Measurements from ENCODE around the gene PPP4R3A.
"Not testable (repeated sequence)": the region's sequence is repeated elsewhere in the genome, so short reads cannot be mapped to it uniquely, and the experiment has no call there.

PPP4R3A gene

DNA sequence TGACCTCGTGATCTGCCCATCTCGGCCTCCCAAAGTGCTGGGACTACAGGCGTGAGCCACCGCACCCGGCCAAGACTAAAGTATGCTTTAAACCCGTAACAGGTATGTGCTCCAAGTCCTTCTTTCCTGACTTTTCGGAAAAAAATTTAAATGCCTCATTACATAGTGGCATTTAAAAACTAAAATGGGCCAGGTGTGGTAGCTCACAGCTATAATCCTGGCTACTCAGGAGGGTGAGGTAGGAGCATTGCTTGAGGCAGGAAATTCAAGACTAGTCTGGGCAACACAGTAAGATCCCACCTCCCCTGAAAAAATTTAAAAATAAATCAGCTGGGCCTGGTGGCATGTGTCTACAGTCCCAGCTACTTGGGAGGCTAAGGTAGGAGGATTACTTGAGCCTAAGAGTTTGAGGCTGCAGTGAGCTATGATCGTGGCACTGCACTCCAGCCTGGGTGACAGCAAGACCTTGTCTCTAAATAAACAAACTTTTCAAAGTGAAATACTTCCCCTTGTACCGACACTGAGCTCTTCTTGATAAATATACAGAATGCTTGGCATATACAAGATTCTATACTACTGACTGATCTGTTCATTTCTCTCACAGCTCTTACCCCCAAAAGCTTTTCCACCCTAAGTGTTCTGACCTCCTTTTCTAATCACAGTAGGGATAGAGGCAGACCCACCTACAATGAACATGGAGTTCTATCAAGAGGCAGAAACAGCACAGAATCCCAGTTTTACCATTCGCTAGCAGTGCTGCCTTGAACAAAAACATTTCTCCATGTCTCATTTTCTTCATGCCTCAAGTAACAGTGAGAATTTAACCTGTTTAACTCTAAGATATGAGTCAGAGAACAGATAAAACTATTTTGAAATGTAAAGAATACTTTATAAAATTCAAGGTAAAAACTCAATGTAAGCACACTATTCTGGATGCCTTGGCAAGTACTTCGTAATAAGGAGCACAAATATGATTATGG, 7.9 kb downstream of the PPP4R3A start:
- DNase-seq = no peak

DNA sequence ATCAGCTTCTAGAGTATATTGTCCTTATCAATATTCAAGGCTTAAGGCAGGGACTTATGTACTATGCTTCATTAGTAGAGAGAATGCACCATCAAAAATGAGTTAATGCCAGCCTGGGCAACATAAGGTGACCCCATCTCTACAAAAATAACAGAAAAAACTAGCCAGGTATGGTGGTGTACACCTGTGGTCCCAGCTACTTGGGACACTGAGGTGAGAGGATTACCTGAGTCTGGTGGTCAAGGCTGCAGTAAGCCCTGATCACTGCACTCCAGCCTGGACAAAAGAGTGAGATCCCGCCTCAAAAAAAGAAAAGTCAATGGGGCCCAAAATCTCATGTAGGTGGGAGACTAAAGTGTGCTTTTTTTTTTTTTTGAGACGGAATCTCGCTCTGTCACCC, 8.8 kb downstream of the PPP4R3A start:
- DNase-seq = no peak

DNA sequence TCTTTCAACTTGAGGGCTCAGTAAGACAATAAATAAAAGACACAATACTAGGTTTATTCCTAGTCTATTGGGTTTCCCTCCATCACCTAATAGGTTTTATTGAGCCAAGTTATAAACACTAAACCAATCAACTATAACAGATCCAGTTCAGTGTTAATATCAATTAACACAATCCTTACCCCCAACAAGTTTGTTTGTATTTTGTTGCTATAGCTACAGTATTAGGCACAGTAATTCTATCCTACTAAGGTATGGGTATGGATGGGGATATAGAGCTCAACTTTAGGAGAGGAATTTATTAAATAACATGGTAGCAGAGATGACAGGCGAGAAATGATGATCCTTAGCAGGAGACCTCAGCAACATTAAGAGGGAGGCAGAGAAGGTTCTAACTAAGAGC, 13.3 kb downstream of the PPP4R3A start:
- DNase-seq = no peak

DNA sequence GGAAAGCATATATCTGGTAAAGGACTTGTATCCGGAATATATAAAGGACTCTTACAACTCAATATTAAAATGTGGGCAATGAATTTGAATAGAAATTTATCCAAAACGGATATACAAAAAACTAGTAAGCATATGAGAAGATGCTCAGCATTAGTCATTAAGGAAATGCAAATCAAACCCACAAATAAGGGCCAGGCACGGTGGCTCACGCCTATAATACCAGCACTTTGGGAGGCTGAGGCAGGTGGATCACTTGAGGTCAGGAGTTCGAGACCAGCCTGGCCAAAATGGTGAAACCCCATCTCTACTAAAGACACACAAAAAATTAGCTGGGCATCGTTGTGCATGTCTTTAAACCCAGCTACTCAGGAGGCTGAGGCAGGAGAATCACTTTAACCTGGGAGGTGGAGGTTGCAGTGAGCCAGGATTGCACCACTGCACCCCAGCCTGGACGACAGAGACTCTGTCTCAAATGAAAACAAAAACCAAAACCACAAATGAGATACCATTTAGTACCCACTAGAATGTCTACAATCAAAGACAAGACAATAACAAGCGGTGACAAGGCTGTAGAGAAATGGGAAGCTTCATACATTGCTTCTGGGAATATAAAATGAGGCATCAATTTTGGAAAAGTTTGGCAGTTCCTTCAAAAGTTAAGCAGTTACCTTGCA, 15.6 kb downstream of the PPP4R3A start:
- DNase-seq = peak; percentile 23

DNA sequence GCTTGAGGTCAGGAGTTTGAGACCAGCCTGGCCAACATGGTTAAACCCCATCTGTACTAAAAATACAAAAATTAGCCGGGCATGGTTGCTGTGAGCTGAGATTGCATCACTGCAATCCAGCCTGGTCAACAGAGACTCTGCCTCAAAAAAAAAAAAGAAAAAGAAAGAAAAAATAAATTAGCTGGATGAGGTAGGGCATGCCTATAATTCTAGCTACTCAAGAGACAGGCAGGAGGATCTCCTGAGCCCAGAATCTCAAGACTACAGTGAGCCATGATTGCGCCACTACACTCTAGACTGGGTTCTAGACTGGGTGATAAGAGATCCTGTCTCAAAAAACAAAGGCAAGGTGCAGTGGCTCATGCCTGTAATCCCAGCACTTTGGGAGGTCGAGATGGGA, 16.9 kb downstream of the PPP4R3A start:
- DNase-seq = no peak

DNA sequence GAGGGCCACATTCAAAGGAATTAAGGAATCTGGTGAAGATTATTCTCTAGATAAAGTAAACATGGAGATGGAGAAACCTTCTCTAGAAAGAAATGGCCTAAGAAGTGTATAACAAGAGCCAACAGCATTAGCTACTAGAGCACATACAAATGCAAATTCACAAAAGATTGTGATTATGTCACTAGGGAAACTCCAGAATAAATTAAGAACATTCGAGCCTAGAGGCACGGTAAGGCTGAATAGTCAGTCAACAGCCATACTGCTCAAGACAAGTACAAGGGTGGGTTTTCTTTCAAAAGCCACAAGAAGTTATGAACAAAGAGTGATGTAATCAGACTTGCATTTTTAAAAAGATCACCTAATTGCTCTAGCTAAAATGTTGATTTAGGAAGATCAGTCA, 25.4 kb downstream of the PPP4R3A start:
- DNase-seq = no peak

DNA sequence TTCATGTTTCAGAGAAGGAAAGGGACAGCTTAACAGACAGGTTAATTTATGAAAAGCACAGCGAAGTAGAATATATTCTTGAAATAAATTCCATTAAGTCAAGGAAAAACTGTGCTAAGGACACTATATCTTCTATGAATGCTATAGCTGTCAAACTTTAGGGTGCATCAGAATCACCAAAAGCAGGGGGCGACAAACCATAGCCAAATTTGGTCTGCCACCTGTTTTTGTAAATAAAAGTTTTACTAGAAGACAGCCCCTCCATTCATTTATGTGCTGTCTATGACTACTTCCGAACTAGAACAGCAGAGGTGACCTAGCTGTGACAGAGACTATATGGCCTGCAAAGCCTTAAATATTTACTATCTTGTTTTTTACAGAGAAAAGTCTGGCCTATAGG, 25.9 kb downstream of the PPP4R3A start:
- no peak for DNase-seq

DNA sequence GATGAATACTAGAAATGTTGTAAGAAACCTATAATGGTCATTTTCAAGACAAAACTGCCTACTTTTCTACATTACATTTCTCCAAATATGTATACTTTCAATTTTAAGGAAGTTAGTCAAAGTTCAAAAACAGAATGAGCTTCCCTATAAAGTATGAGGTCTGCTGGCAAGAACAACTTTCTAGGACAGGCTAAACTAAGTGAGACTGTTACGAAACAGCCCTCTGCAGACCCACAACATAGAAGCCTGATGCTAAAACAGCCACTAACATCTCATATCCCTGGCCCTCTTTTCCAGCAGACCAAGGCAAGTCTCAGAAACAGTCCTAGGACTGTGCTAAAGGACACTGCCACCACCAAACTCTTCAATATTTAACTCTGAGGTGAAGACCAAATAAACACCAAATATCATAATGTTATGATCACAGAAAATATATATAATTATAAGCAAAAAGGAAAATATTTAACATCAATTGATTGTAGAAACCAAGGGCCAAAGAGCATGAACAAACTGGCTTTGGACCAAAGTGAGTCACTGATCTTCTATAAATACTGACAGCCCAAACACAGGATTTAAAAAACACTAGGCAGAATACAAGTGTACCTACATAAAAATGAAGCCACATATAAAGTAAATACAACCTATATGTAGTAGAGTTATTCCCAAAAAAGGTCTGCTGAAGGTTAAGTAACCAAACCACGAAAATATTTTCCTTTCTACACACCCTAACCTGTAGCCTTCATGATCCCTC, 27.7 kb downstream of the PPP4R3A start:
- DNase-seq = no peak

DNA sequence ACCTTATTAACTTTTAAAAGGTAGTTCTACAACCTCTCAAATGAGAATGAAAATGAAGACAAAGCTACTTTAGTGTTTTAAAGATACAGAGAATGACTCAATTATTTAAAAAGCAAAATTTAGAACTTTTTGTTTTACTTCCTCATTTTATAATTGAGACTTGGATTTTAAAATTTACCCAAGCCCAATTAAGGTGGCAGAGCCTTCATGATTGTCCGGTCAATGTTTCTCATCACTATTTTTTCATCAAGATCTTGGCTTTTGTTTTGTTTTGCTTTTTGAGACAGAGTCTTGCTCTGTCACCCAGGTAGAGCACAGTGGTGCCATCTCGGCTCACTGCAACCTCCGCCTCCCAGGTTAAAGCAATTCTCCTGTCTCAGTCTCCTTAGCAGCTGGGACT, 32.7 kb downstream of the PPP4R3A start:
- no peak for DNase-seq

DNA sequence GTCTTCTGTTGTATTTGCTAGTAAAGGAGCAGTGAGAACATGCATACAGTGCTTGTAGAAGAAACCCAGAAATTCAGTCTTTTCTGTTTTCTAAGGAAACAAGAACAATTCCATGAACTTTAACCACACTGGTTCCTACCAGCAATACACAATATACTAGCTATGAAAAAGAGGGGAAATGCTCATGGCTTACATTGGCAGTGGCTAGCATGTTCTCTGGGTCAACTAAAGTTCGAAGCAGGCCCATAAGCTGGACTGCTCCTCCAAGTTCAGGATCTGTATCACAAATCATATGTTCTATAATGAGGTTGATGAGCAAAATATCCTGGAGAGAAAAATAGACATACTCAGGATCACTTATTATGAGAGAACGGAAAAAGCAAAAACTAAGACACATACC, 37.1 kb downstream of the PPP4R3A start:
- DNase-seq = no peak

DNA sequence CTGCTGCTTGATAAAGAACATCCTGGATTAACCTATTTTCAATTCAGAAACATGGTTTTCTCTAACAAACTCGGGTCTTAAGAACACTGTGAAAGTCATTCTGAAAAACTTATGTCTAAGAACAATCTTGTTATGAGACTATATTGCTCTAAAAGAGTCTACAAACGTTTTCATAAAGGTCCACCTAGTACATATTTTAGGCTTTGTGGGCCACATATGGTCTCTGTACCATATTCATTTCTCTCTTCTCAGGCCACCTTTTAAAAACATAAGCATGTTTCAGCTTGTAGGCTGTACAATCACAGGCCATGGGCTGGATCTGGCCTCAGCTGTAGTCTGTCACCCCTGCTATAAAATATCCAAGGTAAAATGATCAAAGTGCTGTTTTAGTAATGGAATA, 39.9 kb downstream of the PPP4R3A start:
- no peak for DNase-seq

DNA sequence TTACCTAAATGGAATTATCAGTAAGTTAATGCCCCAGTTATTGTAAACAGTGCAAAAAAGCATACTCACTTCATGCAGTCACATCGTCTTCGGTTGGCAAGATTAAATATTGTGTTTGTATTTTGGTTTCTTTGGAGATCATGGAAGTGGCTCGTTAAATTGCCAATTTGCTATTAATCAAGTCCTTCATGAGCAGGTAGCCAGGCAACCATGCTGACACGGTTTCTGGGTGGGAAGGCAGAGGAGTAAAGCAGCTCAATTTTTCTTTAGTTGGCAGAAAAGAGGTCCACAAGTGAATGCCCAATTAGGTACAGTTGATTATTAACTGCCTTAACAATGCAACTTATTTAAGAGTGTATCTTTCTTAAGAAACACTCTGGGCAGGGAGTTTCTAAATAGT, 43.9 kb downstream of the PPP4R3A start:
- DNase-seq = no peak

DNA sequence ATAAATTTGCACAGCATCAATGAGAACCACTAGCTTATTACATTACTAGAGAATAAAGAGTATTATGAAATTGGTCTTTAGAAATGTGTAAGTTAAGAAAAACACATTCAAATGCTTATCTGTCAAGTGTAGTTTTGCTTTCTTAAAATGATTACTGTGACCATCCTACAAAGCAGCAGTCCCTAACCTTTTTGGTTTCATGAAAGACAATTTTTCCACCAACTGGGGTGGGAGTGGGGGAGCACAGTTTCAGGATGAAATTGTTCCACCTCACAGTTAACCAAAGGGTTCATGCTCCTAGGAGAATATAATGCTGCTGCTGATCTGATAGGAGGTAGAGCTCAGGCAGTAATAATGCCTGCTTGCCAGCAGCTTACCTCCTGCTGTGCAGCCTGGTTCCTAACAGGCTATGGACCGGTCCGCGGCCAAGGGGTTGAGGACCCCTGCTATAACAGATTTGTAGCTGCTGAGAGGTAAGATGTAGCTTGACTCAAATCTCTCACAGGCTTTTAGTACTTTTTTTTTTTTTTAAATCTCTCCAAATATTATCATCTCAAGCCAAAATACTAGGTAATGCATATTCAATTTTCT, 45.4 kb downstream of the PPP4R3A start:
- DNase-seq = peak; percentile 44

DNA sequence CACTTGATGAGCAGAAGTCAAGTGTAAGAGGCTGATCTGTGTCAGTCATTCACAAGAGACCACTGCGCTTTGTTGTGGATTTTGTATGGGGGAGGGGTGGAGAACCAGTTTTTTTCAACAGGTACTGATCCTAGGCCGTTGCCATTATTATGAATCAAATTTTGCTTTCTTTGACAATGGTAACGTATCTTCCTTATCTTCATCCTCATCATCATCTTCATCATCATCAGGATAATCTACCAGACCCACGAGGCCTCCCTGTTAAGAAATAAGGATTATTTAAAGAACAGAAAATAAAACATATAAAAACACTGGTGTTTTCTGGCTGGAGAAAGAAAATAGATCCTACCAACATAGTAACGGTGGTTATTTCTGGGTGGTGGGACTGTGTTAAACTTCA, 51.5 kb downstream of the PPP4R3A start:
- no peak for DNase-seq

DNA sequence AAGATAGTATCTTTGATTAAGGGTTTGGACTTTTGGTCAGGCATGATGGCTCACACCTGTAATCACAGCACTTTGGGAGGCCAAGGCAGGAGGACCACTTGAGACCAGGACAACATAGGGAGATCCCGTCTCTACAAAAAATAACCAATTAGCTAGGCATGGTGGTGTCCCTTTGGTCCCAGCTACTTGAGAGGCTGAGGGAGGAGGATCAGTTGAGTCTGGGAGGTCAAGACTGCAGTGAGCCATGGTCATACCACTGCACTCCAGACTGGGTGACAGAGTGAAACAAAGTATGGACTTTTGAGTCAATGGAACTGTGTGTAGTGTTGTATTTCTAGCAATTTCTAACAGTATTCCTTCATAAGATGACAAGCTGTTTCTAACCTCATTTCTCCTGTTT, 53.8 kb downstream of the PPP4R3A start:
- no peak for DNase-seq

DNA sequence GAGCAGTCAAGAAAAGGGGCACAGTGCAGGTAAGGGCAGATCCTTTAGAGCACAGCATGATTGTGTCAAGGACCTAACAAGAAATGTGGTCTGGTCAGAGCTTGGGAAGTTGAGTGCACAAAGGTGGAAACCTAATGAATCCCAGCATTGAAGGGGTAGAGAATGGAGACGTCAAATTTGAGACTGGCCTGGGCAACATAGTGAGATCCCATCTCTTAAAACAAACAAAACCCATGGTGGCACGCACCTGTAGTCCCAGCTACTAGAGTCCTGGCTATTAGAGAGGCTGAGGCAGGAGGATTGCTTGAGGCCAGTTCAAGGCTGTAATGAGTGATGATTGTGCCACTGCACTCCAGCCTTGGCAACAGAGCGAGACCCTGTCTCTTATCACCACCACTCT, 55.5 kb downstream of the PPP4R3A start:
- no peak for DNase-seq

DNA sequence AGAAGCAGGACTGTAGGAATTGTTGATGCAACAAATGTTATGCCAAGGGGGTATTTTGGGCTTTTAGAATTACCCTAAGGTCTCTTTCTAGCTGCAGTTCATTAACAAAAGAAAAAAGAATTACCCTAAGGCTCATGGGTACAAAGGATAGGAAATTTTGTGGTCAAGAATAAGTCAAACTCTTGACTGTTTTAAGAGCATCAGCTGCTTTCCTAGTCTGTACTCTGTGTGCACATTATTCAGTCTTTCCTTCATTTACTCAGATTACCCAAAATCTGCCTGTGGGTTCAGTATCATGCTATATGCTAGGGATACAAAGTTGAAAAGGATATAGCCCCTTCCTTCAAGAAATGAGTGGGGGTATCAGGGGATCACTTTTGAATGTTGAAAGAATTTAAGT, 56.0 kb downstream of the PPP4R3A start:
- no peak for DNase-seq

DNA sequence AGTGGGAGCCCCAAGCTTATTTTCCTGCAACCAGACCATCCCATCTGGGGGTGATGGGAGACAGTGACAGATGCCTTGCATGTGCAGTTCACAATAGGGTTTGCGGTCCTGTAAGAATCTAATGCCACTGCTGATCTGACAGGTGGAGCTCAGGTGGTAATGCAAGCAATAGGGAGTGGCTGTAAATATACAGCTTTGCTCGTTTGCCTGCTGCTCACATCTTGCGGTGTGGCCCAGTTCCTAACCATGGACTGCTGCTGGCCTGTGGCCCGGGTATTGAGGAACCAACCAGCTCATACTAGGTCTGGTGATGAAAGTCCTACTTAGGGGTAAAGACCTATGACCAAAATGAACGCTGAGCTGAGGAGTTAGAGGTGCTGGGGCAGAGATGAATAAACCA, 56.4 kb downstream of the PPP4R3A start:
- no peak for DNase-seq

DNA sequence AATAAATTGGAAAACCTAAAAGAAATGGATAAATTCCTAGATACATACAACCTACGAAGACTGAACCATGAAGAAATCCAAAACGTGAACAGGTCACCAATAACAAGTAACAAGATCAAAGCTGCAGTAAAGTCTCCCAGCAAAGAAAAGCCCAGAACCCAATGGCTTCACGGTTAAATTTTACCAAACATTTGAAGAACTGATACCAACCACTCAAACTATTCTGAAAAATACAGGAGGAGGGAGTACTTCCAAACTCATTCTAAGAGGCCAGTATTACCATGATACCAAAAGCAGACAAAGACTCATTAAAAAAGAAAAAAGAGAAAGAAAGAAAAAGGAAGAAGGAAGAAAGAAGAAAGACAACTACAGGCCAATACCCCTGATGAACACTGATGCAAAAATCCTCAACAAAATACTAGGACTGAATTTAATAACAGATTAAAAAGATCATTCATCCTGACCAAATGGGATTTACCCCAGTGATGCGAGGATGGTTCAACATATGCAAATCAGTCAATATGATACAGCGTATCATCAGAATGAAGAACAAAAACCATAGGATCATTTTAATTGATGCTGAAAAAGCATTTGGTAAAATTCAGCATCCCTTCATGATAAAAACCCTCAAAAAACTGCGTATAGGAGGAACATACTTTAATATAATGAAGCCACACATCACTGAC, 65.6 kb downstream of the PPP4R3A start:
- DNase-seq = no peak

DNA sequence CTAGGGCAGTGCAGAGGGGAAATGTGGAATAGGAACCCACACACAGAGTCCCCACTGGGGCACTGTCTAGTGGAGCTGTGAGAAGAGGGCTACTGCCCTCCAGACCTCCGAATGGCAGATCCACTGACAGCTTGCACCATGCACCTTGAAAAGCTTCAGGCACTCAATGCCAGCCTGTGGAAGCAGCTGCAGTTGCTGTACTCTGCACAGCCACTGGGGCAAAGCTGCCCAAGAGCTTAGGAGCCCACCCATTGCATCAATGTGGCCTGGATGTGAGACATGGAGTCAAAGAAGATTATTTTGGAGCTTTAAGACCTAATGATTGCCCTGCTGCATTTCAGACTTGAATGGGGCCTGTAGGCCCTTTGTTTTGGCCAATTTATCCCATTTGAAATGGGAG, 70.8 kb downstream of the PPP4R3A start:
- DNase-seq = no peak

DNA sequence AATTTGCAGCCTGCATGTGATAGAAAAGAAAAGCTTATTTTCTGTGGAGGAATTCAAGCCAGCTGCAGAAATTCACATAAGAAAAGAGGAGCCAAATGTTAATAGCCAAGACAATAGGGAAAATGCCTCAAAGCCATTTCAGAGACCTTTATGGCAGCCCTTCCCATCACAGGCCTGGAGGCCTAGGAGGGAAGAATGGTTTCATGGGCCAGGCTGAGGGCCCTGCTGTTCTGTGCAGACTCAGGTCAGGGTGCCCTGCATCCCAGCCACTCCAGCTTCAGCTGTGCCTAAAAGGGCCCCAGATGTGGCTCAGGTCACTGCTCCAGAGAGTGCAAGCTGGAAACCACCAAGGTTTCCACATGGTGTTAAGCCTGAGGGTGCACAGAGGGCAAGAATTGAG, 71.3 kb downstream of the PPP4R3A start:
- DNase-seq = no peak

DNA sequence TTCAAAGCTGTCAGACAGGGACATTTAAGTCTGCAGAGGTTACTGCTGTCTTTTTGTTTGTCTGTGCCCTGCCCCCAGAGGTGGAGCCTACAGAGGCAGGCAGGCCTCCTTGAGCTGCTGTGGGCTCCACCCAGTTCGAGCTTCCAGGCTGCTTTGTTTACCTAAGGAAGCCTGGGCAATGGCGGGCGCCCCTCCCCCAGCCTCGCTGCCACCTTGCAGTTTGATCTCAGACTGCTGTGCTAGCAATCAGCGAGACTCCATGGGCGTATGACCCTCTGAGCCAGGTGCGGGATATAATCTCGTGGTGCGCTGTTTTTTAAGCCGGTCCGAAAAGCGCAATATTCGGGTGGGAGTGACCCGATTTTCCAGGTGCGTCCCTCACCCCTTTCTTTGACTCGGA, 73.8 kb downstream of the PPP4R3A start:
- not testable (repeated sequence) for DNase-seq

DNA sequence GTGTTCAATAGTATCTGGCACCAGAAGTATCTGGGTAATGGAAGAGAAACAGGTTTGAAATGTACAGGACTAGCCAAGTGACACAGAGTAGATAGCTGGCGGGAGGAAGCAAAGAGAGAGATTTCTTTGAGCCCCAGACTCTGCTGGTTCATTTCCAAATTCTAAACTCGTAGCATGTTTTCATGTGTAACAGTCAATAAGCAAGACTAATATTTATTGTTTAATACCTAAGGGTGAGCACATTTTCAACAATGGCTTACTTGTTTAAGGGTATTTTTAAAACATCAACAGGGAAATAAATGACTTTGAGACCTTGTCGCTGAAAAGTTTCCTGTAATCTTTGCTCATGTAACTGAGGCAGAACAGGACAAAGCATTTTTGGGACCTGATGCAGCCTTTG, 80.7 kb downstream of the PPP4R3A start:
- DNase-seq = no peak

All from stimulated activated CD4-positive, alpha-beta T cell treated with anti-CD3 and anti-CD28 coated beads, Interleukin-15, amount 100 ng/mL, for 24 hours (primary cell).